Activated CD8-positive, alpha-beta T cell treated with anti-CD3 and anti-CD28 coated beads for 36 hours (primary cell): ENCODE results near the gene UBA3. TPM values are rescaled to one million over a fixed set of nuclear protein-coding genes. Genes with fewer than 3 reads are reported as not detected.
A peak's percentile ranks its signal among the peaks of the same experiment; 100 is the strongest.

ENCODE experiments used
- ATAC-seq: fragments of 200-7000 bp; cut with Tn5 transposase; one replicate; pipeline ENCODE4 v1.10.0; 2021; ENCODE audit warnings: mild to moderate bottlenecking, moderate library complexity
- CTCF ChIA-PET: fragments of 350-600 bp; sonication (Branson Sonifier 250); formaldehyde crosslinking; loops from one replicate; lab custom pipeline; 2021; ENCODE audit warnings: antibody characterized with exemption; lab: Charles Lee
- POLR2A ChIA-PET: fragments of 350-600 bp; sonication (Branson Sonifier 250); formaldehyde crosslinking; loops from one replicate; lab custom pipeline; 2021; ENCODE audit warnings: antibody characterized with exemption; lab: Charles Lee
- DNase-seq: peaks from one replicate; pipeline ENCODE4 v3.0.0-alpha.2; 2020
- H3K27ac Mint-ChIP-seq: one replicate; pipeline ENCODE4 v1.8.0; 2021; ENCODE audit warnings: mild to moderate bottlenecking, mixed read lengths
- H3K27me3 Mint-ChIP-seq: one replicate; pipeline ENCODE4 v1.8.0; 2021; ENCODE audit warnings: mixed read lengths
- H3K36me3 Mint-ChIP-seq: one replicate; pipeline ENCODE4 v1.8.0; 2021; ENCODE audit warnings: low read depth, mixed read lengths
- H3K4me1 Mint-ChIP-seq: one replicate; pipeline ENCODE4 v1.8.0; 2021; ENCODE audit warnings: low read depth, mixed read lengths
- H3K4me3 Mint-ChIP-seq: one replicate; pipeline ENCODE4 v1.8.0; 2021; ENCODE audit warnings: mild to moderate bottlenecking, moderate library complexity, mixed read lengths
- H3K9me3 Mint-ChIP-seq: one replicate; pipeline ENCODE4 v1.8.0; 2021; ENCODE audit warnings: mixed read lengths
- CTCF ChIP-seq: fragments of 200-600 bp; IDR thresholded peaks from one replicate; pipeline ENCODE4 v1.8.0; 2022; ENCODE audit warnings: antibody characterized with exemption, mild to moderate bottlenecking
- intact Hi-C: fragments of 100-400 bp; cut with micrococcal nuclease; formaldehyde crosslinking; loops from one replicate; pipeline ENCODE4 v1.10.0; 2022
- total RNA-seq, 2 experiments: library from RNA; stranded (reverse); gene quantifications; one replicate each; pipeline ENCODE4 v1.2.3, GENCODE V29; 2021

Gene UBA3
- total RNA-seq, result 10 to 100 TPM; 72.7 to 75.6 TPM

DNA sequence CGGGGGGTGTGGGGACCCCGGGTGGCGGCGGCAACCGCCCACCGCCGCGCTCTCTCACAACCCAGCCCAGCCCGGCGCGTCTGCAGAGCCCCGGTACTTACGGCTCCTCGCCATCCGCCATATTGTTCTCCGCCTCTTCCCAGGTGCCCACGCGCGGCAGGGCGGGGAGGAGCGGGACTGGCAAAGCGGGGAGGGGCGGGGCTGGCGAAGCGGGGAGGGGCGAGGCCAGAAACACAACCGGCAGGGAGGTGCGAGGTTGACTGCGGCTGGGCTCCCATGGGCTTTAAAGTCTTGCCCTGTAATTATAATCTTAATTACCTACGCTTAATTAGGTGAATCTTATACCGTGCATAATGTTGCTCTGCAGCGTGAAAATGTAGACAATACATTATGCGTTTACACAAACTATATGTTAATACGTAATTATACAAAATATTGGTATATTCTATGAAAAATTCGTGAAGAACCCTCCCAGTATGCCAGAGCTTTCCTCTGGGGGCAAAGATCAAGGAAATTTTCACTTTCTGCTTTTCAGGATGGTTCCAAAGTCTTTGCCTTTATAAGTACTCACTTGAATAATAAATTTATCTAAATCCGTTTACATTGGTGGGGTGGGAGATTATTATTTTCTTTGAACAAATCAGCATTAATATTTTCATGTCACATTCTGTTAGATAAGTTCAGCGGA lies at the start of gene UBA3:
Gene UBA3, minus strand, starts transcription at position 133 of the 688 bp plus-strand sequence. Its CDS starts 12 bp downstream, at position 121.
- CTCF ChIA-PET, result interaction anchor here (2.0 kb wide), 1 partner anchor 20 kb away, joined by 4 read pairs; no protein-coding TSS in a partner anchor
- TF ChIP-seq CTCF, result no peak
- H3K27ac Mint-ChIP-seq, result peak within 1 kb of the TSS; percentile 98
- H3K9me3 Mint-ChIP-seq, result no peaks in the 10 kb centered on the region
- H3K36me3 Mint-ChIP-seq, result peaks cover 18% of the 10 kb centered on the region
- POLR2A ChIA-PET, result interaction anchor here (1.3 to 3.6 kb wide), 4 partner anchors 10 to 28 kb away, joined by 6 to 16 read pairs (median 10); partner anchors contain the start of gene TMF1
- H3K27me3 Mint-ChIP-seq, result no peaks in the 10 kb centered on the region
- ATAC-seq (peak; percentile 72), DNase-seq (peak; percentile 96)
- peaks cover 61% of the 10 kb centered on the region for H3K4me1 Mint-ChIP-seq
- H3K4me3 Mint-ChIP-seq, result peak within 1 kb of the TSS; percentile 88
- intact Hi-C loops, result loop anchor here (2.0 kb wide), 1 partner anchor 14 kb away; no protein-coding TSS in a partner anchor

DNA sequence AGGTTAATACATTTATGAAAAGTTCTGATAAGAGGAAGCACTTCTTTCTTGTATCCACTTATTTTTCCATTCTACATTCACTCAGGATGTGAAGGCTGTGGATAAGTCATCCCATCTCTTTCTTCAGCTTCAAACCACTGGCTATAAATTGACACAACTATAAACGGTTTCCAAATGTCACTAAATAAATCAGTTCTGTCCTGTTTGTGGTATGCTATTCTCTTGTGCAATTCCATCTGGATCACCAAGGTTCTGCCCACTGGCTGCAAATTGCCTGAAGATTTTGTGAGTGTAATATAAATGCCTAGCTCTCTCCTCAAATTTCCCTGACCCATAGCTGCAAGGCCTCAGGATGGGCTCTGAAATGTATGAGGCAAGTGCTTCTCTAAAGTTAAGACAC lies 49.4 kb upstream of the UBA3 start:
- H3K27ac Mint-ChIP-seq, result no peak overlapping the region
- intact Hi-C loops, result loop anchor here (10.0 kb wide), 1 partner anchor 295 kb away; no protein-coding TSS in a partner anchor

DNA sequence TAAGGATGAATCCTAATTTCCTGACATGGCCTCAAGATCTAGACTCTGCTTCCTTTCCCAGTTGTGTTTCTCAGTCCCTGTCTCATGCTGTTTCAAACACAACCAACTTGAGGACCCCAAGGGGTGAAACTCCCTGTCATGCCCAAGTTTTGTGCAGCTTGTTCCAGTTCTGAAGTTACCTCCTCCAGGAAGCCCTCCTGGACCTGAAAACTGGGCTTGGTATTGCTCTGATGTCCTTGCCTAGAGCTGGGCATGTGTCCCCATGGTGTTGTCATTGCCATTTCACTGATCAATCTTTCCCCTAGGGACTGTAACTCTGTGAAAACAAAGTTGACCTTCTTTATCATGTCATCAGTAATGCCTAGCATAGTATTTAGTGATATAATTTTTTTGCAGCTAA lies 48.3 kb upstream of the UBA3 start:
- Mint-ChIP-seq H3K36me3 (no peaks in the 10 kb centered on the region), H3K27me3 (peaks cover 2% of the 10 kb centered on the region), H3K4me1 (no peaks in the 10 kb centered on the region), H3K27ac (no peak overlapping the region), H3K9me3 (no peaks in the 10 kb centered on the region), H3K4me3 (no peak overlapping the region)
- no peak for TF ChIP-seq CTCF
- ATAC-seq (no peak), DNase-seq (no peak)
- intact Hi-C loops, result loop anchor here (10.0 kb wide), 1 partner anchor 296 kb away; no protein-coding TSS in a partner anchor
- POLR2A ChIA-PET, result no interaction called here
- CTCF ChIA-PET, result interaction anchor here (0.9 to 1.9 kb wide), 2 partner anchors 9 to 178 kb away, joined by 3 to 6 read pairs; no protein-coding TSS in a partner anchor

More for the DNA sequence above, 49.4 kb upstream of the UBA3 start:
- no peak for TF ChIP-seq CTCF
- ChIA-PET CTCF (interaction anchor here (1.9 to 4.1 kb wide), 2 partner anchors 8 to 10 kb away, joined by 6 to 21 read pairs; partner anchors contain the start of gene LMOD3), POLR2A (no interaction called here)
- Mint-ChIP-seq H3K27me3 (peaks cover 2% of the 10 kb centered on the region), H3K9me3 (no peaks in the 10 kb centered on the region), H3K4me1 (no peaks in the 10 kb centered on the region), H3K36me3 (no peaks in the 10 kb centered on the region), H3K4me3 (no peak overlapping the region)
- ATAC-seq (no peak), DNase-seq (no peak)

DNA sequence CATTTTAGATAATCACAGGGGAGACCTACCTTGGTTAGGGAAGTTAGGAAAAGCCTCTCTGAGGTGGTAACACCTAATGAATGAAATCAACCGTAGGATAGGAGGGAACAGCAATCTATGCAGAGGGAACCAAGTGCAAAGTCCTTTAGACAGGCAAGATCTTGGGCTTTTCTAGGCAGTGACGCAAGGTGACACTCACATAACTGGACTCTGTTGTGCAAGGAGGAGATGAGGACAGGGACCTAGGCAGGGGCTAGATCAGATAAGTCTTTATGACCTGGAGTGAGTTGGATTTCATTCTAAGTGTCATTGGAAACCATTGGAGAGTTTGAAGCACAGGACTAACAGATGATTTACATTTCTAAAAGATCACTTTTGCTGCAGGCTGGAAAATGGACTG lies 46.8 kb upstream of the UBA3 start:
- H3K4me1 Mint-ChIP-seq, result no peaks in the 10 kb centered on the region
- H3K27me3 Mint-ChIP-seq, result peaks cover 2% of the 10 kb centered on the region
- H3K9me3 Mint-ChIP-seq, result no peaks in the 10 kb centered on the region
- no peak overlapping the region for H3K27ac Mint-ChIP-seq
- no peak overlapping the region for H3K4me3 Mint-ChIP-seq
- intact Hi-C loops, result loop anchor here (10.0 kb wide), 1 partner anchor 298 kb away; no protein-coding TSS in a partner anchor
- POLR2A ChIA-PET, result no interaction called here
- ATAC-seq, result no peak
- DNase-seq, result no peak
- CTCF ChIA-PET, result interaction anchor here (0.8 to 1.4 kb wide), 3 partner anchors 35 to 179 kb away, joined by 3 to 4 read pairs (median 3); no protein-coding TSS in a partner anchor
- TF ChIP-seq CTCF, result no peak
- H3K36me3 Mint-ChIP-seq, result no peaks in the 10 kb centered on the region

GRCh38 chr3:69126216-69126615 lies 46.1 kb upstream of the UBA3 start:
- ChIA-PET CTCF (interaction anchor here (0.9 to 1.6 kb wide), 6 partner anchors 35 to 284 kb away, joined by 3 to 5 read pairs (median 4); no protein-coding TSS in a partner anchor), POLR2A (no interaction called here)
- DNase-seq, result no peak
- peaks cover 2% of the 10 kb centered on the region for H3K27me3 Mint-ChIP-seq
- H3K36me3 Mint-ChIP-seq, result no peaks in the 10 kb centered on the region
- intact Hi-C loops, result loop anchor here (10.0 kb wide), 1 partner anchor 299 kb away; no protein-coding TSS in a partner anchor
- no peak overlapping the region for H3K27ac Mint-ChIP-seq
- no peak for ATAC-seq
- H3K4me3 Mint-ChIP-seq, result no peak overlapping the region
- TF ChIP-seq CTCF, result no peak
- peaks cover under 1% of the 10 kb centered on the region for H3K4me1 Mint-ChIP-seq
- H3K9me3 Mint-ChIP-seq, result no peaks in the 10 kb centered on the region
